Astrocyte (in vitro differentiated cells and primary cell): Measurements from ENCODE around the gene ATF6. TPM values are rescaled to one million over a fixed set of nuclear protein-coding genes. Genes with fewer than 3 reads are reported as not detected.
A peak's percentile ranks its signal among the peaks of the same experiment; 100 is the strongest.

Experiments used
- DNase-seq: peaks from one replicate; pipeline ENCODE4 v3.0.0-alpha.2; 2010; ENCODE audit warnings: low read depth
- FAIRE-seq: peaks from 2 replicates; lab custom pipeline; 2011; peaks lifted over from hg19 to GRCh38; lab: Jason Lieb, UNC
- H2AFZ ChIP-seq: 2 replicates; pipeline ENCODE4 v1.6.0; 2012; ENCODE audit warnings: low read depth, low read length, inconsistent platforms
- H3K27ac ChIP-seq: 2 replicates; pipeline ENCODE4 v1.5.1; 2011; ENCODE audit warnings: low read depth, low read length, inconsistent platforms
- H3K27me3 ChIP-seq: 2 replicates; pipeline ENCODE4 v1.6.0; 2011; ENCODE audit warnings: low read length, inconsistent platforms; ENCODE audit not compliant: insufficient read depth
- H3K36me3 ChIP-seq: 2 replicates; pipeline ENCODE4 v1.5.1; 2011; ENCODE audit warnings: low read length, inconsistent platforms; ENCODE audit not compliant: insufficient read depth
- H3K4me1 ChIP-seq: 2 replicates; pipeline ENCODE4 v1.5.1; 2011; ENCODE audit warnings: low read length, inconsistent platforms; ENCODE audit not compliant: insufficient read depth
- H3K4me2 ChIP-seq: 2 replicates; pipeline ENCODE4 v1.6.0; 2012; ENCODE audit warnings: low read length, inconsistent platforms
- H3K4me3 ChIP-seq: 2 replicates; pipeline ENCODE4 v1.5.1; 2011; ENCODE audit warnings: low read depth, mild to moderate bottlenecking, low read length, inconsistent platforms; ENCODE audit not compliant: insufficient read depth
- H3K79me2 ChIP-seq: 2 replicates; pipeline ENCODE4 v1.6.0; 2012; ENCODE audit warnings: mild to moderate bottlenecking, low read length, inconsistent platforms; ENCODE audit not compliant: insufficient read depth
- H3K9ac ChIP-seq: 2 replicates; pipeline ENCODE4 v1.6.0; 2012; ENCODE audit warnings: mild to moderate bottlenecking, low read length, inconsistent platforms
- H3K9me3 ChIP-seq: 2 replicates; pipeline ENCODE4 v1.5.1; 2012; ENCODE audit warnings: low read depth, mild to moderate bottlenecking, low read length, inconsistent platforms; ENCODE audit not compliant: insufficient read depth
- H4K20me1 ChIP-seq: 2 replicates; pipeline ENCODE4 v1.6.0; 2012; ENCODE audit warnings: low read length, inconsistent platforms; ENCODE audit not compliant: insufficient read depth
- H3K27ac Mint-ChIP-seq: one replicate; pipeline ENCODE4 v1.8.0; 2021; ENCODE audit warnings: mild to moderate bottlenecking, mixed read lengths; ENCODE audit not compliant: unreplicated experiment
- H3K27me3 Mint-ChIP-seq: one replicate; pipeline ENCODE4 v1.8.0; 2021; ENCODE audit warnings: low read depth, mixed read lengths; ENCODE audit not compliant: unreplicated experiment
- H3K36me3 Mint-ChIP-seq: one replicate; pipeline ENCODE4 v1.8.0; 2021; ENCODE audit warnings: low read depth, mixed read lengths; ENCODE audit not compliant: unreplicated experiment
- H3K4me1 Mint-ChIP-seq: one replicate; pipeline ENCODE4 v1.8.0; 2021; ENCODE audit warnings: low read depth, mixed read lengths; ENCODE audit not compliant: unreplicated experiment
- H3K4me3 Mint-ChIP-seq: one replicate; pipeline ENCODE4 v1.8.0; 2021; ENCODE audit warnings: mild to moderate bottlenecking, moderate library complexity, mixed read lengths; ENCODE audit not compliant: unreplicated experiment
- H3K9me3 Mint-ChIP-seq: one replicate; pipeline ENCODE4 v1.8.0; 2021; ENCODE audit warnings: mild to moderate bottlenecking, mixed read lengths; ENCODE audit not compliant: unreplicated experiment
- CTCF ChIP-seq: IDR thresholded peaks from 2 replicates; pipeline ENCODE4 v1.5.1; 2011; ENCODE audit warnings: low read depth, mild to moderate bottlenecking, inconsistent platforms, low read length, moderate library complexity; ENCODE audit not compliant: insufficient read depth
- EZH2 ChIP-seq: IDR thresholded peaks from 2 replicates; pipeline ENCODE4 v1.6.1; 2012; ENCODE audit warnings: mild to moderate bottlenecking, low read length, inconsistent platforms; ENCODE audit not compliant: insufficient read depth
- total RNA-seq: library from RNA; stranded (reverse); gene quantifications from 2 replicates; pipeline ENCODE4 v1.2.1, GENCODE V29; 2021

ATF6 gene
- total RNA-seq, 1 donor from 2014 or later = 25.4 TPM

- DNase-seq (no peak), FAIRE-seq (no peak)
- Histone ChIP-seq H3K79me2 (no peaks in the 10 kb centered on the region), H3K4me3 (no peak overlapping the region), H3K27ac (no peak overlapping the region), H3K27me3 (no peaks in the 10 kb centered on the region), H3K4me2 (no peak overlapping the region), H2AFZ (no peak overlapping the region), H3K9ac (no peak overlapping the region), H4K20me1 (no peaks in the 10 kb centered on the region), H3K9me3 (no peaks in the 10 kb centered on the region), H3K36me3 (no peaks in the 10 kb centered on the region), H3K4me1 (peaks cover 25% of the 10 kb centered on the region)
- no peaks in the 10 kb centered on the region for H3K27me3 Mint-ChIP-seq
- no peak overlapping the region for H3K4me3 Mint-ChIP-seq
- no peaks in the 10 kb centered on the region for H3K9me3 Mint-ChIP-seq
- H3K4me1 Mint-ChIP-seq = peaks cover 39% of the 10 kb centered on the region
- no peak overlapping the region for H3K27ac Mint-ChIP-seq
- no peak for TF ChIP-seq CTCF
- TF ChIP-seq EZH2 = no peak
- peaks cover 2% of the 10 kb centered on the region for H3K36me3 Mint-ChIP-seq
Measured at GRCh38 chr1:161955606-161956005, 189.5 kb downstream of the ATF6 start.

GRCh38 chr1:161956097-161956496 lies 190.0 kb downstream of the ATF6 start:
- Mint-ChIP-seq H3K36me3 (peaks cover 2% of the 10 kb centered on the region), H3K27me3 (no peaks in the 10 kb centered on the region), H3K4me1 (peaks cover 43% of the 10 kb centered on the region), H3K27ac (no peak overlapping the region), H3K4me3 (no peak overlapping the region), H3K9me3 (no peaks in the 10 kb centered on the region)
- Histone ChIP-seq H3K36me3 (no peaks in the 10 kb centered on the region), H3K27me3 (no peaks in the 10 kb centered on the region), H3K79me2 (no peaks in the 10 kb centered on the region), H3K4me3 (no peak overlapping the region), H3K9ac (no peak overlapping the region), H2AFZ (no peak overlapping the region), H3K4me2 (no peak overlapping the region), H3K9me3 (no peaks in the 10 kb centered on the region), H4K20me1 (no peaks in the 10 kb centered on the region), H3K4me1 (peaks cover 25% of the 10 kb centered on the region), H3K27ac (no peak overlapping the region)
- FAIRE-seq (peak; percentile 32), DNase-seq (peak; percentile 65)
- TF ChIP-seq CTCF = no peak

- no peak for FAIRE-seq
- H3K4me1 Mint-ChIP-seq = peaks cover 51% of the 10 kb centered on the region
Measured at GRCh38 chr1:161956930-161957329, 190.8 kb downstream of the ATF6 start.

More at GRCh38 chr1:161956930-161957329, 190.8 kb downstream of the ATF6 start:
- H3K9me3 Mint-ChIP-seq = no peaks in the 10 kb centered on the region
- TF ChIP-seq CTCF (no peak), EZH2 (no peak)
- no peak overlapping the region for H3K27ac ChIP-seq
- no peak overlapping the region for H3K4me2 ChIP-seq
- DNase-seq = no peak
- H4K20me1 ChIP-seq = no peaks in the 10 kb centered on the region
- H3K9me3 ChIP-seq = no peaks in the 10 kb centered on the region
- H3K4me3 Mint-ChIP-seq = no peak overlapping the region
- H3K36me3 Mint-ChIP-seq = peaks cover 2% of the 10 kb centered on the region
- H2AFZ ChIP-seq = no peak overlapping the region
- no peaks in the 10 kb centered on the region for H3K79me2 ChIP-seq
- no peaks in the 10 kb centered on the region for H3K27me3 ChIP-seq
- no peaks in the 10 kb centered on the region for H3K36me3 ChIP-seq
- H3K27me3 Mint-ChIP-seq = no peaks in the 10 kb centered on the region
- no peak overlapping the region for H3K9ac ChIP-seq
- H3K27ac Mint-ChIP-seq = no peak overlapping the region
- H3K4me1 ChIP-seq = peaks cover 29% of the 10 kb centered on the region
- no peak overlapping the region for H3K4me3 ChIP-seq
